Endometrial microvascular endothelial cells (primary cell): ENCODE data around the gene HCLS1. TPM values are rescaled to one million over a fixed set of nuclear protein-coding genes. Genes with fewer than 3 reads are reported as not detected.
"Not testable (repeated sequence)": the region's sequence is repeated elsewhere in the genome, so short reads cannot be mapped to it uniquely, and the experiment has no call there.

ENCODE experiments used
- in situ Hi-C: cut with HindIII; loops from 2 replicates; pipeline ENCODE4 v1.10.0; 2017; ENCODE audit warnings: low sequenced_read_pairs, low pct_unique_long_range_greater_than_20kb; ENCODE audit errors: inconsistent ontology term
- total RNA-seq: library from RNA; depleted of rRNA; stranded (reverse); fragments of >200 nt; gene quantifications from one replicate; pipeline ENCODE4 v1.2.3, GENCODE V29; 2015; ENCODE audit errors: inconsistent ontology term

Gene HCLS1
- total RNA-seq, 1 donor from 2014 or later, result 113 TPM

DNA sequence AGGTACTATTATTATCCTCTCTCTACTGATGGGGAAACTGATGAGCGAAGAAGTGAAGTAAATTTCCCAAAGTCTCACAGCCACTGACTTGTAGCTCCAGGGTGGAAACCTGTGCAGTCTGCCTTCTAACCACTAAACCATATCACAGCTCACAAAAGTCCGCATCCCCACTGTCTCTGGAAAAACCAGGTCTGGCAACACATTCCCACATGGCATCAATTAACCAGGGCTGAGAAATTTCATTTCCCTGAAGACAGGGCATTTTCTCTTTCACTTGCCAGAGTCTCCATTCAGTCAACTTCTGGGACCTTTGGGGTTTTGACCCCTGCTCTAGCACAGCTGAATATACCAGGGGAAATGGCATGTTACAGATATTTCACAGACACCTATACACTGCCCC, 41.0 kb downstream of the HCLS1 start:
- in situ Hi-C loops, result no loop called here

DNA sequence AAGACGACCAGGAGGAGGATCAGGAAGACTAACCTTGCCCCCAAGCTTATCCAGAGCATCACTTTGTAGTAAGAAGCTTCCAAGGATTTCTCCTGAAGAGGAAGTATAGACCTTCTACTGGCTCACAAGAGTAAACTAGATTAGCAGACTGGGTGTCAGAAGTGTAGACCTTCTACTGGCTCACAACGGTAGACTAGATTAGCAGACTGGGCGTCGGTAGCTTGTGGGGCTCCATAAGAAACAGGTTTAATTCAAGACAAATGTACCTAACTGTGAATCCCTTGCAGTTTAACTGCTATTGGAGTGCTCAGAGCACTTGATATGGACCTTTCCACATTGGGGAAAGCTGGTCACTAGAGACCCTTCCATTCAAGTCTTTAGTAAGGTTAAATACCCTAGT, 54.6 kb downstream of the HCLS1 start:
- in situ Hi-C loops, result no loop called here

DNA sequence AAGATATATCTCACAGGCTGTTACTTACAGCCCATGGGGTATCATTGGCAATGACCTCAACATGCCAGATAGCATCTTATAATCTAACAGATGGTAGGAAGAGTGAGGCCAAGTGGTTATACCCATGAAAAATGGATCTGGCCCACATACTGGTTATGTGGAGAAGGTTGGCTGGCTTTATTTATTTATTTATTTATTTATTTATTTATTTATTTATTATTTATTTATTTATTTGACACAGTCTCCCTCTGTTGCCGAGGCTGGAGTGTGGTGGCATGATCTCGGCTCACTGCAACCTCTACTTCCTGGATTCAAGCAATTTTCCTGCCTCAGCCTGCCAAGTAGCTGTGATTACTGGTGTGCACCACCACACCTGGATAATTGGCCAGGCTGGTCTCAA, 55.9 kb downstream of the HCLS1 start:
- in situ Hi-C loops, result no loop called here

DNA sequence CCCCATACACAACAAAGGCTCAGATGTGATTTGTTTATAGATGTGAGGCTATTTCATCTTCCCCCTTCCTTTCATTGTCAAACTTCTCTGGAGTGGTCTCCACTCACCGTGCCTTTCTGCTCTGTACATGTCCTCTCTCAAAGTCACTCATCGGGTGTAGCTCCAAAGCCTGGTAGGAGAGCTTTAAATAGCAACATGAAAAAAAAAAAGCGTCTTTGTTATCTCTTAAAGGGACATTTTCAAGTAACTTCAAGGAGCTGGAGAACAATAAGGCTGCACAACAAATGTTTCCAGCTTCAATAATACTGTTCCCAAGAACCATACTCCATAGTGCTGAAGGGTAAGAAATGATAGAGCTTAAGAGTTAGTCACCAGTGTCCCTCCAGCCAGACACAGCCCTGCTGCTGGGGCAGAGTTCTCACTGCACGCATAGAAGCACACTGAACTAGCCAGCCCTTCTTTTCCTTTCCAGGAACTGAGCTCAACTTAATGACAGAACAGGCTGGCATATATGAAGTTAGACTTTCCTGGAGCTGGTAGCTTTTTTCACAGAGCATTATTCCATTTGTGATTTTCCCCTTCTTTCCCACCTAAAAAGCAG, 59.4 kb downstream of the HCLS1 start:
- in situ Hi-C loops, result no loop called here

DNA sequence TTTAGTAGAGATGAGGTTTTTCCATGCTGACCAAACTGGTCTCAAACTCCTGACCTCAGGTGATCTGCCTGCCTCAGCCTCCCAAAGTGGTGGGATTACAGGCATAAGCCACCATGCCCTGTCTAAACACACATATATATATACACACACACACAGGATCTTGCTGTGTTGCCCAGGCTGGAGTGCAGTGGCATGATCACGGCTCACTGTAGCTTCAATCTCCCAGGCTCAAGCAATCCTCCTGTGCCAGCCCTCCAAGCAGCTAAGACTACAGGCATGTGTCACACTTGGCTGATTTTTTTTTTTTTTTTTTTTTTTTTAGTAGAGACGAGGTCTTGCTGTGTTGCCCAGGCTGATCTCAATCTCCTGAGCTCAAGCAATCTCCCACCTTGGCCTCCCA, 60.8 kb downstream of the HCLS1 start:
- in situ Hi-C loops, result not testable (repeated sequence)

DNA sequence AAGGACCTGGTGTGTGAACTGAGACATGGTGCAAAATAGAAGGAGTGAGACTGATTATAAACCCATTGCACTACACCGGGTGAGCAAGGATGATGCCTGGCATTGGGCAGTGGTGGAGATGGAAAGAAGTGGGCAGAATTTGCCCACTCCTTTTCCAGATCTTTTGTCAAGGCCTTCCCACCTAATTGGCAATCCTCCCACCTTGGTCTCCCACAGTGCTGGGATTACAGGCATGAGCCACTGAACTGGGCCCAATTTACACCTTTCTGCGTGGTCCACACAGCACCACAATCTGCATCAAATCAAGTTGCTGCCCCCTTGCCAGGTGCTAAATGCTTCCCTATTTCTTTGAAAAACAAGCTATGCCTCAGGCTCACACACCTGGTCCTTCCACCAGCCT, 62.1 kb downstream of the HCLS1 start:
- in situ Hi-C loops, result no loop called here

DNA sequence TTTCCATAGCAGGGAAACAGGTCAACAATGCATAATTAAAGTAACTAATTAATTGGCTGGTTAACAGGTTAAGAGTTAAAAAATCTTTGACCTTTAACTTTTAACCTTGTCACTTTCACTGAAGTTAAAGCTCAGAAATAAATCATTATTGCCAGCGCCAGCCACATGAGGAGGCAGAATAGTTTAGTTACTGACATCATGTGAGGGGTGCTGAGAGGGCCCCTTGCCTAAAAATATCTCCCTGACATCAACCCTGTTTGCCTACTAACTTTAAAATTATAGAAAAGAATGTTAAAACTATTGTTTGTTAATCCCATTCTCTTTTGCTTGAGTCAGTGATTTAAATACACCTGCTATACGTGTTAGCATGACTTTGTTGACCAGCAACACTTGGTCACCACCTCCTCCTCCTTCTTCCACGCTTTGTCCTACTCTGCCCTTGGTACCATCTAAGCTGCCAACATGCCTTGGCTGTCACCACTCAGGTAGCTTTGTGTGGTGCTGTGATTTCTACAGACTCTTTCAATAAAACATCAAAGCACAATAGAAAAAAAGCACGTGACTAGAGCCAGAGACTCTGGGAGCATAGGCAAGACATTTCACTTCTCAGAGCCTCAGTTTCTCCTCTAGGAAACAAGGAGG, 64.8 kb downstream of the HCLS1 start:
- in situ Hi-C loops, result no loop called here

DNA sequence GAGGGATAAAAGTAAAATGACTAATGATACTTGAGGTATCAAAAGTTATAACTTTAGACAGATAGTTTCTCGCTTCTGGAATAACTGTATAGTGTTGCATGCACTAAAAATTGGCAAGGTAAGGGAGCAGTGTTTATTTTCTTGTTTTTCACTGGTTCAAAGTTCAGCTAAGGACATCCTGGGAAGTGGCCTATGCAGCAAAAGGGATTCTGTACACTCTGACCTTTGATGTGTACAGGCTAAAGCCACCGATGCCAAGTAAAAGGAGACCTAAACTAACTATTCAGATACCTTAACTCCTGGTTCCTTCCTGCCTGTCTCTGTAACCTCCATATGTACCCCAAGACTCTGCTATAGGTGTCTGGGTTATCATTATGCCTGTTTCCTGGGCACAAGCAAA, 65.9 kb downstream of the HCLS1 start:
- in situ Hi-C loops, result no loop called here

DNA sequence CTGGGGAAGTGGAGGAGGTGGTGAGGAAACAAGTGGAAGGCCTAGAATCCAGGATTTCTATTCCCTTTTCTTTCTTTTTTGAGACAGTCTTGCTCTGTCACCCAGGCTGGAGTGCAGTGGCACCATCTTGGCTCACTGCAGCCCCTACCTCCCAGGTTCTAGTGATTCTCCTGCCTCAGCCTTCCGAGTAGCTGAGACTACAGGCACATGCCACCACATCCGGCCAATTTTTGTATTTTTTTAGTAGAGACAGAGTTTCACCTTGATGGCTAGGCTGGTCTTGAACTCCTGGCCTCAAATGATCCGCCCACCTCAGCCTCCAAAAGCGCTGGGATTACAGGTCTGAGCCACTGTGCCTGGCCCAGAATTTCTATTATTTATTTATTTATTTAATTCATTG, 66.9 kb downstream of the HCLS1 start:
- in situ Hi-C loops, result not testable (repeated sequence)

DNA sequence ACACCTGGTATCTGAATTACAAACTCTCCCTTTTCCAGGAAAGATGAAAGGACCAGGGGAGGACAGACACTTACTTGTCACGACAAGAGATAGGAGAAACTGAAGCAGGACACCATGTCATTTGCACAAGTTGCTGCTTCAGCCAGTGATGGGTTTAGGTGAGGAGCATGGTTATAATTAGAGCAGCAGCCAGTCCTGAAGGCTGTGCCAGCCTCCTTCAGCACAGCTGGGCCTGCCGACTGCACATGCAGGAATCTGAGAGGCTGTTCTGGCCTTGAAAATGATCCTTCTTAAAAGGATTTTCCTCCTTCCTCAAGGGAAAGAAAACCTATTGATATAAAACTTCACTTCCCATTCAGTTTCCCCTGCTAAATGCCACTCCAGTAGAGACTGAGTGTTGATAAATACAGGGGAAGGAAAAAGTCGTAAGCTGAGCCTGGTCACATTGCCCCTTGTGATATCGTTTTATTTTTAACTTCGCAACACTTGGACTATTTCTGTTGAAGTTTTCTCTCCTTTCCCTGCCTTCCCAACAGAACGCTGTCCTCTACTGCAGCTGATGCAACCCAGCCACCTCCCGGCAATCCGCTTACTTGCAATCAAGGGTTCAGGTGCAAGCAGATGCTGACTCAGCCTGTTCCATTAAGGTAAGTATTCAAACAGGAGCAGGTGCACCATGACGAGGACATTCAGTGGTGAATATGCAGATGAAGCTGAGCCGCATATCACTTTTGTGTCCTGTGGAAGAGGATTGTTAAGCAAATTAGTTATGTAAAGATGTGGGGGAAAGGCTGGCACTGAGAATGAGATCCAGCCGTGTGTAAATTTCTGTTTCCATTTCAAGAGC, 67.6 kb downstream of the HCLS1 start, which contains the start of gene FBXO40:
Gene FBXO40, plus strand, starts transcription at position 524 of the 847 bp plus-strand sequence. CDS start 27,197 bp downstream, outside the sequence.
- in situ Hi-C loops, result no loop called here

DNA sequence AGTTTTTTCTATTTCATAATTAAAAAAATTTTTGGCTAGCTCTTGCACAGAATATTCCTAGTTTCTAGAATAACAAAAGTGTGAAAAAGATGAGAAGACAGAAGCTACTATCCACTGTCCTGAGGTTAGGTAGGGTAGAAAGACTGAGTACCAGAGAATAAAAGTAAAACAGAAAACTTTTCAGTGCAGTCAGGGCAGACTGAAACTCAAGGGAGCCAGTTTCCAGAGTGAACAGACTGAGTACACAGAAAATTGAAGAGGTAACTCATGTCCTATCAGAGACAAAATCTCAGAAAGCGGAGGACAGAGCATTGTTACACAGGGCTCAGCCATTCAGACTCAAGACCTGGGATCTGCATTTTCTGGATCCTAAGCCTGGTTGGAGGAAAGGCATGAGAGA, 76.3 kb downstream of the HCLS1 start:
- in situ Hi-C loops, result no loop called here

DNA sequence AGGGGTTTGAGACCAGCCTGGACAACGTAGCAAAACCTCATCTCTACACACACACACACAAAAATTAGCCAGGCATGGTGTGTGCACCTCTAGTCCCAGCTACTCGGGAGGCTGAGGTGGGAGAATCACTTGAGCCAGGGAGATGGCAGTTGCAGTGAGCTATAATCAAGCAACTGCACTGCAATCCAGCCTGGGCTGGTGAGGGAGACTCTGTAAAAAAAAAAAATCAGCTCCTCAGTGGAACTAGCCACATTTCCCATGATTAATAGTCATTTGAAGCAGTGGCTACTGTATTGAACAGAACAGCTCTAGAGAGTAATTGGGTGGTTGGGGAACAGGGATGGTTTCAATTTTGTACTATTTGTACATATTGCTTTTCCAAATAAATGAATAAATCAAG, 79.0 kb downstream of the HCLS1 start:
- in situ Hi-C loops, result no loop called here

Other genes starting within 250 kb of the HCLS1 start
- 4.6 TPM for gene POLQ, start 114.9 kb downstream of the HCLS1 start, total RNA-seq
- gene ARGFX, start 93.0 kb downstream of the HCLS1 start, total RNA-seq, result not detected
- not detected for gene FBXO40, start 67.5 kb downstream of the HCLS1 start, total RNA-seq
- 15.1 TPM for gene GOLGB1, start 88.8 kb upstream of the HCLS1 start, total RNA-seq
- gene IQCB1, start 174.2 kb upstream of the HCLS1 start, total RNA-seq, result 8.4 TPM
- 3.7 TPM for gene EAF2, start 174.3 kb upstream of the HCLS1 start, total RNA-seq
- 0.09 TPM for gene SLC15A2, start 233.5 kb upstream of the HCLS1 start, total RNA-seq